Astrocyte (in vitro differentiated cells and primary cell): ENCODE results near the gene IL17D. TPM values are rescaled to one million over a fixed set of nuclear protein-coding genes. Genes with fewer than 3 reads are reported as not detected.

Experiments
- DNase-seq: peaks from one replicate; pipeline ENCODE4 v3.0.0-alpha.2; 2010; ENCODE audit warnings: low read depth
- FAIRE-seq: peaks from 2 replicates; lab custom pipeline; 2011; peaks lifted over from hg19 to GRCh38; lab: Jason Lieb, UNC
- H2AFZ ChIP-seq: 2 replicates; pipeline ENCODE4 v1.6.0; 2012; ENCODE audit warnings: low read depth, low read length, inconsistent platforms
- H3K27ac ChIP-seq: 2 replicates; pipeline ENCODE4 v1.5.1; 2011; ENCODE audit warnings: low read depth, low read length, inconsistent platforms
- H3K27me3 ChIP-seq: 2 replicates; pipeline ENCODE4 v1.6.0; 2011; ENCODE audit warnings: low read length, inconsistent platforms; ENCODE audit not compliant: insufficient read depth
- H3K36me3 ChIP-seq: 2 replicates; pipeline ENCODE4 v1.5.1; 2011; ENCODE audit warnings: low read length, inconsistent platforms; ENCODE audit not compliant: insufficient read depth
- H3K4me1 ChIP-seq: 2 replicates; pipeline ENCODE4 v1.5.1; 2011; ENCODE audit warnings: low read length, inconsistent platforms; ENCODE audit not compliant: insufficient read depth
- H3K4me2 ChIP-seq: 2 replicates; pipeline ENCODE4 v1.6.0; 2012; ENCODE audit warnings: low read length, inconsistent platforms
- H3K4me3 ChIP-seq: 2 replicates; pipeline ENCODE4 v1.5.1; 2011; ENCODE audit warnings: low read depth, mild to moderate bottlenecking, low read length, inconsistent platforms; ENCODE audit not compliant: insufficient read depth
- H3K79me2 ChIP-seq: 2 replicates; pipeline ENCODE4 v1.6.0; 2012; ENCODE audit warnings: mild to moderate bottlenecking, low read length, inconsistent platforms; ENCODE audit not compliant: insufficient read depth
- H3K9ac ChIP-seq: 2 replicates; pipeline ENCODE4 v1.6.0; 2012; ENCODE audit warnings: mild to moderate bottlenecking, low read length, inconsistent platforms
- H3K9me3 ChIP-seq: 2 replicates; pipeline ENCODE4 v1.5.1; 2012; ENCODE audit warnings: low read depth, mild to moderate bottlenecking, low read length, inconsistent platforms; ENCODE audit not compliant: insufficient read depth
- H4K20me1 ChIP-seq: 2 replicates; pipeline ENCODE4 v1.6.0; 2012; ENCODE audit warnings: low read length, inconsistent platforms; ENCODE audit not compliant: insufficient read depth
- H3K27ac Mint-ChIP-seq: one replicate; pipeline ENCODE4 v1.8.0; 2021; ENCODE audit warnings: mild to moderate bottlenecking, mixed read lengths; ENCODE audit not compliant: unreplicated experiment
- H3K27me3 Mint-ChIP-seq: one replicate; pipeline ENCODE4 v1.8.0; 2021; ENCODE audit warnings: low read depth, mixed read lengths; ENCODE audit not compliant: unreplicated experiment
- H3K36me3 Mint-ChIP-seq: one replicate; pipeline ENCODE4 v1.8.0; 2021; ENCODE audit warnings: low read depth, mixed read lengths; ENCODE audit not compliant: unreplicated experiment
- H3K4me1 Mint-ChIP-seq: one replicate; pipeline ENCODE4 v1.8.0; 2021; ENCODE audit warnings: low read depth, mixed read lengths; ENCODE audit not compliant: unreplicated experiment
- H3K4me3 Mint-ChIP-seq: one replicate; pipeline ENCODE4 v1.8.0; 2021; ENCODE audit warnings: mild to moderate bottlenecking, moderate library complexity, mixed read lengths; ENCODE audit not compliant: unreplicated experiment
- H3K9me3 Mint-ChIP-seq: one replicate; pipeline ENCODE4 v1.8.0; 2021; ENCODE audit warnings: mild to moderate bottlenecking, mixed read lengths; ENCODE audit not compliant: unreplicated experiment
- EZH2 ChIP-seq: IDR thresholded peaks from 2 replicates; pipeline ENCODE4 v1.6.1; 2012; ENCODE audit warnings: mild to moderate bottlenecking, low read length, inconsistent platforms; ENCODE audit not compliant: insufficient read depth
- total RNA-seq: library from RNA; stranded (reverse); gene quantifications from 2 replicates; pipeline ENCODE4 v1.2.1, GENCODE V29; 2021
- TF ChIP-seq, protein P1 (sequence below): IDR thresholded peaks from 2 replicates; pipeline ENCODE4 v1.5.1; 2011; ENCODE audit warnings: low read depth, mild to moderate bottlenecking, inconsistent platforms, low read length, moderate library complexity; ENCODE audit not compliant: insufficient read depth

The IL17D gene
- total RNA-seq, 1 donor from 2014 or later: 1.9 TPM

DNA sequence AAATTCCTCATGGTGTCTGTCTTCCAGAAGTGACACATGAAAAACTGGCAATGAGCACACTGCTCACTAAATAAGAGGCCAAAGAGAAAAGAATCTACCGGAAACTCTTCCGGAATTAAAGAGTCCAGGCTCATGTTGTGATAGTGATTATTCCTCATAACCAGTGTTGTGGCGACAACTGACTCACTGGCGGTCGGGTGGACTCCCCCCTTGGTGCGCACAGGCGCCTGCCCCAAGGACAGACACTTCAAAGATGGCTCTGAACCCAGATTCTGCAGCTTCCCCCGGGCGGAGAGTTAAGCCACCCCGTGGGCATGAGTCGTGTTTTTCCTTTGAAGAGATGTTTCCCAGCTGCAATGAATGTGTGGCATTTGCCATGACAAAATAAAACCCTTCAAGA, 10.3 kb downstream of the IL17D start:
- H3K4me2 ChIP-seq: peak overlapping the region; percentile 88
- peak overlapping the region; percentile 42 for H3K27ac Mint-ChIP-seq

DNA sequence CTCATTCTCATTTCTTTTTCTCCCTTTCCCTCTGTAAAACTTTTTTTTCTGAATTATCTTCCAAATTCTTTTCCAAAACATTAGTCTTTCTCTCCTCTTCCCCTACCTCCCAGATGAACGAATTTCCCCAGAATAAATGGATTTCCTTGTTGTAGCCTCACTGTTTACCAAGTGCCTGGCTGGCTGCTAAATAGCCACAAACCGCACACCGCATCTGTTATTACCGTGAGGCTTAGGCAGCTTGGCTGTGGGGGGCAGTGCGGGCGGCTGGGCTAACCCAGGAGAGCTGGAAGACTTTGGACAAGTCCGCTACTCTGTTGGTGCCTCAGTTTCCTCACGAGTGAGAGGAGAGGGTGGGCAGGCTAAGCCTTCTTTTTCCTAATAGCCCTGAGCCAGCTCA, 10.7 kb downstream of the IL17D start:
- Histone ChIP-seq H3K27ac (no peak overlapping the region), H2AFZ (no peak overlapping the region), H4K20me1 (no peaks in the 10 kb centered on the region), H3K27me3 (peaks cover 5% of the 10 kb centered on the region), H3K9ac (no peak overlapping the region), H3K4me3 (no peak overlapping the region), H3K4me1 (peaks cover 23% of the 10 kb centered on the region), H3K9me3 (no peaks in the 10 kb centered on the region), H3K4me2 (peak overlapping the region; percentile 88), H3K79me2 (no peaks in the 10 kb centered on the region), H3K36me3 (no peaks in the 10 kb centered on the region)
- peaks cover 7% of the 10 kb centered on the region for H3K27me3 Mint-ChIP-seq
- no peaks in the 10 kb centered on the region for H3K9me3 Mint-ChIP-seq
- FAIRE-seq (no peak), DNase-seq (peak; percentile 50)
- TF ChIP-seq EZH2: no peak
- TF ChIP-seq, protein P1, sequence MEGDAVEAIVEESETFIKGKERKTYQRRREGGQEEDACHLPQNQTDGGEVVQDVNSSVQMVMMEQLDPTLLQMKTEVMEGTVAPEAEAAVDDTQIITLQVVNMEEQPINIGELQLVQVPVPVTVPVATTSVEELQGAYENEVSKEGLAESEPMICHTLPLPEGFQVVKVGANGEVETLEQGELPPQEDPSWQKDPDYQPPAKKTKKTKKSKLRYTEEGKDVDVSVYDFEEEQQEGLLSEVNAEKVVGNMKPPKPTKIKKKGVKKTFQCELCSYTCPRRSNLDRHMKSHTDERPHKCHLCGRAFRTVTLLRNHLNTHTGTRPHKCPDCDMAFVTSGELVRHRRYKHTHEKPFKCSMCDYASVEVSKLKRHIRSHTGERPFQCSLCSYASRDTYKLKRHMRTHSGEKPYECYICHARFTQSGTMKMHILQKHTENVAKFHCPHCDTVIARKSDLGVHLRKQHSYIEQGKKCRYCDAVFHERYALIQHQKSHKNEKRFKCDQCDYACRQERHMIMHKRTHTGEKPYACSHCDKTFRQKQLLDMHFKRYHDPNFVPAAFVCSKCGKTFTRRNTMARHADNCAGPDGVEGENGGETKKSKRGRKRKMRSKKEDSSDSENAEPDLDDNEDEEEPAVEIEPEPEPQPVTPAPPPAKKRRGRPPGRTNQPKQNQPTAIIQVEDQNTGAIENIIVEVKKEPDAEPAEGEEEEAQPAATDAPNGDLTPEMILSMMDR: no peak
- peak overlapping the region; percentile 42 for H3K27ac Mint-ChIP-seq
- H3K4me1 Mint-ChIP-seq: peaks cover 20% of the 10 kb centered on the region
- H3K36me3 Mint-ChIP-seq: no peaks in the 10 kb centered on the region
- H3K4me3 Mint-ChIP-seq: no peak overlapping the region

More for the DNA sequence above, 10.3 kb downstream of the IL17D start:
- H3K36me3 ChIP-seq: no peaks in the 10 kb centered on the region
- no peak overlapping the region for H3K27ac ChIP-seq
- no peaks in the 10 kb centered on the region for H3K79me2 ChIP-seq
- no peak overlapping the region for H2AFZ ChIP-seq
- H4K20me1 ChIP-seq: no peaks in the 10 kb centered on the region
- no peaks in the 10 kb centered on the region for H3K36me3 Mint-ChIP-seq
- H3K4me3 ChIP-seq: no peak overlapping the region
- peak overlapping the region; percentile 59 for H3K9ac ChIP-seq
- H3K9me3 Mint-ChIP-seq: no peaks in the 10 kb centered on the region
- H3K4me1 ChIP-seq: peaks cover 27% of the 10 kb centered on the region
- TF ChIP-seq EZH2: no peak
- TF ChIP-seq, protein P1: no peak
- no peak overlapping the region for H3K4me3 Mint-ChIP-seq
- peaks cover 7% of the 10 kb centered on the region for H3K27me3 Mint-ChIP-seq
- peaks cover 5% of the 10 kb centered on the region for H3K27me3 ChIP-seq
- H3K9me3 ChIP-seq: no peaks in the 10 kb centered on the region
- DNase-seq: peak; percentile 53
- H3K4me1 Mint-ChIP-seq: peaks cover 23% of the 10 kb centered on the region
- FAIRE-seq: peak; percentile 78

GRCh38 chr13:20714563-20715329, 11.2 kb downstream of the IL17D start:
- no peaks in the 10 kb centered on the region for H3K36me3 Mint-ChIP-seq
- H3K4me3 Mint-ChIP-seq: no peak overlapping the region
- H3K27ac Mint-ChIP-seq: no peak overlapping the region
- FAIRE-seq (no peak), DNase-seq (peak; percentile 77)
- Histone ChIP-seq H3K27ac (no peak overlapping the region), H3K4me1 (peaks cover 18% of the 10 kb centered on the region), H3K79me2 (no peaks in the 10 kb centered on the region), H3K4me2 (peak overlapping the region; percentile 88), H3K4me3 (no peak overlapping the region), H3K9ac (no peak overlapping the region), H4K20me1 (no peaks in the 10 kb centered on the region), H2AFZ (no peak overlapping the region), H3K36me3 (no peaks in the 10 kb centered on the region), H3K9me3 (no peaks in the 10 kb centered on the region), H3K27me3 (peaks cover 8% of the 10 kb centered on the region)
- peaks cover 16% of the 10 kb centered on the region for H3K4me1 Mint-ChIP-seq
- H3K9me3 Mint-ChIP-seq: no peaks in the 10 kb centered on the region
- TF ChIP-seq EZH2: no peak
- peaks cover 7% of the 10 kb centered on the region for H3K27me3 Mint-ChIP-seq
